Liver (tissue), 3 donors: ENCODE measurements around the gene NCOA3.

Experiments used
- GABPA ChIP-seq, 2 donors: IDR thresholded peaks in 1 of 2; conservative IDR thresholded peaks in 1 of 2; 2 replicates each; pipeline ENCODE4 v1.6.1; 2016; ENCODE audit warnings: antibody characterized with exemption in 2 of 2, mild to moderate bottlenecking in 1 of 2, moderate library complexity in 1 of 2
- RAD21 ChIP-seq, 2 donors: IDR thresholded peaks; 2 replicates each; pipeline ENCODE4 v1.6.1; 2016; ENCODE audit warnings: antibody characterized with exemption in 2 of 2, mild to moderate bottlenecking in 2 of 2
- SP1 ChIP-seq: IDR thresholded peaks from 2 replicates; pipeline ENCODE4 v1.6.1; 2018; ENCODE audit warnings: antibody characterized with exemption, mild to moderate bottlenecking
- TAF1 ChIP-seq: conservative IDR thresholded peaks from 2 replicates; pipeline ENCODE4 v1.6.1; 2016; ENCODE audit warnings: antibody characterized with exemption, mild to moderate bottlenecking
- YY1 ChIP-seq: IDR thresholded peaks from 2 replicates; pipeline ENCODE4 v1.6.1; 2016; ENCODE audit warnings: antibody characterized with exemption, mild to moderate bottlenecking
- TF ChIP-seq, protein P1 (sequence below): fragments of 150-350 bp; IDR thresholded peaks from 2 replicates; pipeline ENCODE4 v1.5.1; 2017; ENCODE audit warnings: improper control_type of control experiment, low read depth, low read length; ENCODE audit not compliant: missing input control
- donor health status: healthy.
- donor health status: healthy.

DNA sequence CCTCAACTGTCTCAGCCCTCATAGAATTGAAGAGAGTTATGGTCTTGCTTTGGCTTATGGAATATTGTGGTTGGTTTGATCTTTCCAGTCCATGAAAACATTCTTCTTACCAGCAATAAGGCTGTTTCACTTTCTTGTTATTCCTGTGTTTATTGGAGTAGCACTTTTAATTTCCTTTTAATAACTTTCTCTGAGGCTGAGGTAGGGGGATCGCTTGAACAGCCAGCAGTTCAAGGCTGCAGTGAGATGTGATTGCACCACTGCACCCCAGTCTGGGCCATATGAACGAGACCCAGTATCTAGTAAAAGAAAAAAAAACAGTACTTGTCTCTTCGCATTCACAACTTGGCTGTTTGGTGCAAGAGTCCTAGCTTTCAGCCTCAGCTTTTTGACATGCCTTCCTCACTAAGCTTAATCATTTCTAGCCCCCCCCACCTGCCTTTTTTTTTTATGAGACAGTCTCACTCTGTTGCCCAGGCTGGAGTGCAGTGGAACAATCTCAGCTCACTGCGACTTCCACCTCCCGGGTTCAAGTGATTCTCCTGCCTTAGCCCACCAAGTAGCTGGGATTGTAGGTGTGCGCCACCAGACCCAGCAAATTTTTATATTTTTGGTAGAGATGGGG, 70.5 kb downstream of the NCOA3 start:
- no peak for TF ChIP-seq GABPA (IDR thresholded peaks at IDR 0.05 in 1 of 2, conservative IDR thresholded peaks at IDR 0.05 in 1 of 2)
- TF ChIP-seq, protein P1, sequence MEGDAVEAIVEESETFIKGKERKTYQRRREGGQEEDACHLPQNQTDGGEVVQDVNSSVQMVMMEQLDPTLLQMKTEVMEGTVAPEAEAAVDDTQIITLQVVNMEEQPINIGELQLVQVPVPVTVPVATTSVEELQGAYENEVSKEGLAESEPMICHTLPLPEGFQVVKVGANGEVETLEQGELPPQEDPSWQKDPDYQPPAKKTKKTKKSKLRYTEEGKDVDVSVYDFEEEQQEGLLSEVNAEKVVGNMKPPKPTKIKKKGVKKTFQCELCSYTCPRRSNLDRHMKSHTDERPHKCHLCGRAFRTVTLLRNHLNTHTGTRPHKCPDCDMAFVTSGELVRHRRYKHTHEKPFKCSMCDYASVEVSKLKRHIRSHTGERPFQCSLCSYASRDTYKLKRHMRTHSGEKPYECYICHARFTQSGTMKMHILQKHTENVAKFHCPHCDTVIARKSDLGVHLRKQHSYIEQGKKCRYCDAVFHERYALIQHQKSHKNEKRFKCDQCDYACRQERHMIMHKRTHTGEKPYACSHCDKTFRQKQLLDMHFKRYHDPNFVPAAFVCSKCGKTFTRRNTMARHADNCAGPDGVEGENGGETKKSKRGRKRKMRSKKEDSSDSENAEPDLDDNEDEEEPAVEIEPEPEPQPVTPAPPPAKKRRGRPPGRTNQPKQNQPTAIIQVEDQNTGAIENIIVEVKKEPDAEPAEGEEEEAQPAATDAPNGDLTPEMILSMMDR = no peak
- TF ChIP-seq TAF1 = no peak
- TF ChIP-seq SP1 = no peak
- TF ChIP-seq RAD21 (IDR thresholded peaks at IDR 0.05) = no peak
- TF ChIP-seq YY1 = no peak
